Stimulated activated CD8-positive, alpha-beta memory T cell treated with anti-CD3 and anti-CD28 coated beads, Interleukin-4, amount 100 ng/mL, for 4 hours (primary cell): ENCODE measurements around the gene PPP3CA.

Experiments
- DNase-seq, 2 donors: peaks; one replicate each; pipeline ENCODE4 v3.0.0-alpha.2; 2020; ENCODE audit warnings: low read depth in 2 of 2, low spot score in 1 of 2

The PPP3CA gene

DNA sequence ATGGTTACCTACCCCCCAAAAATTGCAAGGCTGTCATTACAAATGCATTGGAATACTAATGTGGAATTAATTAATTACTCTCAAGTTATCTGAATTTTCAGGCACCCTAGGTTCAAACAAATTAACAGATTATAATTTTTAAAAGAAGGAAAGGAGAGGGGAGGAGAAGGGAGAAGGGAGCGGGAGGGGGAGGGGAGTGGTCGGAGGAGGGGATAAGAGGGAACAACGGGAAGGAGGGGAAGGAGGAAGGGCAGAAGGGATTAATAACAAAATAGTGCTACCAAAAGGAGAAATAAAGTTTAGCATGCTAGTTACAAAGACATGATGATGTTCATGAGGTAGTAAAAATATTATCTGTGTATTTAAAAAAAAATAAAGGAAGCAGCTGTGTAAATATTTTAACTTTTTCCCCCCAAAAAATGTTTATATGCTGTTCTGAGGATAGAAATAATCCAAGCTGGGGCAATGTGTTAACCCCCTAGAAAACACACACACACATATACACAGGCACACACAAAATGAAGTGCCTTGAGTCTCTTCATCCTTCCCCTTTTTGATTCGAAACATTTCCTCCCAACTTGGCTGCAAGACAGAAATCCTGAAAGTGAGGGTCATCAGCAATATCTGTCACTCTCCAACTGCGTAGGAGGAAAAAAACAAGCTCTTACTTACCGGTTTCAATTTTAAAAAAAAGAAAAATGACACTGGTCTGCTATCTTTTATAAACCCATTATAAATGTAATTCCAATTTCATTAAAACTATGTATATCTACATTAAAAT is 58.8 kb downstream of the PPP3CA start:
- DNase-seq = no peak

DNA sequence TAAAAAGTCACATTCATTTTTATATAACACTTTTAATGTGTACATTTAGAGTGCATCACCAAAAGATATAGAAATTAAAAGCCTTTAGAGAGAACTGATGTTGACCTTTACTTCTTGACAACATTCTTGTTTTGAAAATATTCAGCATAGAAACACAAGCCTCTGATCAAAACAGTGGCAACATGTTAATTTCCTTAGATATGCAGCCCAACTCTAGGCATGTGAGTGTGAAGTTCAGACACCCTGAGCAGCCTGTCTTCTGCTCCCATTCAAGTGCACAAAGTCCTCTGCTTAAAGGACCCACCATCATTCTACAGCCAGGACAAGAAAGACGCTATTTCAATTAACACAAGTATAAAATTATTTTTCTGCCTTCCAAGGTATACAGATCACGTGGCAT is 60.0 kb downstream of the PPP3CA start:
- no peak for DNase-seq

GRCh38 chr4:101286663-101287062 is 60.7 kb downstream of the PPP3CA start:
- no peak for DNase-seq

DNA sequence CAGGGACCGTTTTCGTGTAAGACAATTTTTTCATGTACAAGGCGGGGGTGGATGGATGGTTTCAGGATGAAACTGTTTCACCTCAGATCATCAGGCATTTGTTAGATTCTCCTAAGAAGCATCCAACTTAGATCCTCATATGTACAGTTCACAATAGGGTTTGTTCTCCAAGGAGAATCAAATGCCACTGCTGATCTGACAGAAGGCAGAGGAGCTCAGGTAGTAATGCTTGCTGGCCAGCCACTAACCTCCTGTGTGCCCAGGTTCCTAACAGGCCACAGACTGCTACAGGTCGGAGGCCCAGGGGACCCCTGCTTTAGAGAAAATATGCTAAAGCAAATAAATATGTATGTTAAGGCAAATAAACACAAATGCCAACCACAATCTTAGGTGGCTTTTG is 61.3 kb downstream of the PPP3CA start:
- DNase-seq = no peak

GRCh38 chr4:101284546-101284945 is 62.8 kb downstream of the PPP3CA start:
- no peak for DNase-seq

GRCh38 chr4:101283434-101283833 is 63.9 kb downstream of the PPP3CA start:
- no peak for DNase-seq

DNA sequence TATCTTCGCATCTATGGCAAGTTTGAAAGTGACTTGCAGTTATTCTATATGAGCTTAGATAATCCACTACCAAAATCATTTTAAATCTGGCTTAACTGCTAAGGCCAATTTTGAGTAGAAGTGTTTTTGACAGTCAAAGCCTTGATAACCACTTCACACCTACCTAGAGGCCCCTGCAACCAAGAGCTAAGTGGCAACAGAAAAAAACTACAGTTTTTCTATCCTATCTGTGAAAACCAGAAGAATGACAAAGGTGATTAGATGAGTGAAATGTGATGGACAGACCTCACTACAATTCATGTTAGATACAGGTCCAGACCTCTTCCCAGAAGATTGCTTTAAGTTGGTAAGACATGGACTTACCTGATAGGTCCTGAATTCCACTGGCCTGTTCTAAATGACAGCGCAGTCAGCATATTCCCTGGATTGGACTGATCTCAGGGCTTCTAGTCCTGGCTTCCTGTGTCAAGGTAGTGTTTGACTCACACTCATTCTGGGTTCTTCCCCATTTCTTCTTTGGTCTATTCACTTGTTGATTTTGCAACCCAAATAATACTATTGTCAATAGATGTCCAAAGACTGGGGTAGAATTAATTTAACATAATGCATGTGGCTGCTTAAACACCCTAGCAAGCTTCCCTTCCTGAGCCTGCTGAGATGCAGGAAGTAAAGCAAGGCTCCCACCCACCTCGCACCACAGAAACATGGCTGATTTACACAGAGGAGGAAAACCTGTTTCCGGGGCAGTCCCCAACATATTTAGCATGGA is 65.1 kb downstream of the PPP3CA start:
- DNase-seq = no peak

GRCh38 chr4:101280866-101281600 is 66.3 kb downstream of the PPP3CA start:
- no peak for DNase-seq

DNA sequence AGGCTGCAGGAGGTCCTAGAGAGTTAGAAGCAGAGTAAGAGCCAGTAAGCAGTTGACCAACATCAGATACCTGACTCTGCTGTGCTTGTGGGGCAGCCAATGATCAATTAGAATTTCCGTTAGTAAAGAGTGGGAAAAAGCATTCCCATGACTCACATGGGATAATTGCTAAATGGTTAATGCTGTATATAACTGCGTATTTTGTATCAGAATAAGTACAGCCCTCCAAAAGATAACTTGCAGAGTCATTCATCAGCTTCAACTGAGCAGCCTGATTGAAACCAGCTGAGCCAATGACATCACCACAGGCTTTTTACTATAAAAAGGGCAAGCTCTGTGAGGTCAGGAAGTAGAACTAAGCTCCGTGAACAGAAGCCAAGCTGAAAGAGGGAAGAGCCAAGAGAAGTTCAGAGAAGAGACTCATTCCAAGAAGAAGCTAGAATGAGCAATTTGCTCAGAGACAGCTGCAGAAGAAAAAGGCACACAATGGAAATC is 67.9 kb downstream of the PPP3CA start:
- DNase-seq = no peak

GRCh38 chr4:101277671-101278070 is 69.7 kb downstream of the PPP3CA start:
- DNase-seq = no peak

GRCh38 chr4:101276661-101277060 is 70.7 kb downstream of the PPP3CA start:
- DNase-seq = no peak

GRCh38 chr4:101274888-101275752 is 72.2 kb downstream of the PPP3CA start:
- DNase-seq = no peak

DNA sequence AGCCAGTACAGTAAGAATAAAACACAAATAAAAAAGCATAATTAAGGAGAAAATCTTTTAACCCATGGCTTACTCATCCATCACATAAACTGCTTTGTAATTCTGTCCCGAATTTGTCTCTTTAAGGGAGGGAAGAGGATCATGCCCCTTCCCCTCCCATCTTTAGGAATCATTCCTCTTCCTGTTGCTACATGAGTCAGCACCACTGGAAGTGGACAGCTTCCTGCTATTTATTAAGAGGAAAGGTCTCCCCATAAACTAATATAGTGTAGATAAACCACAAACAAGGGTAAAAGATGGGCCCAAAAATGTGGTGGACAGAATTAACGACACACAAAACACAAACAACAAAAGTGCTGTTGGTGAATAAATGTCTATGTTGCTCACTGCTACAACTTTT is 75.8 kb downstream of the PPP3CA start:
- DNase-seq = no peak

GRCh38 chr4:101269682-101270081 is 77.6 kb downstream of the PPP3CA start:
- DNase-seq = no peak

DNA sequence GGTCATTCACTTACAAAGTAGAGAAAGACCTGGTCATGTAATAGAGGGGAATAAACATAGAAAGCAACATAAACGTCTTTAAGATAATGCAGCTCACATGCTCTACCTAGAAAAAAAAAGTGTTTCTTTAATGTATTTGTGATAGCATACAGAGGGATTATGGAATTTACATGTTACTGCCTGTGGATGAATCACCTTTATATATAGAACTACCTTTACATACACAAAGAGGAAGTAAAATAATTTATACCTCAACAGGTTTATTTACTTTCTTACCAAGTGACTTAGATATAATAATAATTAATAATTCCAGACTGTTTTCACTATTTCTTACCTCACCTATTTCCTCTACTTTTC is 81.5 kb downstream of the PPP3CA start:
- DNase-seq = no peak

DNA sequence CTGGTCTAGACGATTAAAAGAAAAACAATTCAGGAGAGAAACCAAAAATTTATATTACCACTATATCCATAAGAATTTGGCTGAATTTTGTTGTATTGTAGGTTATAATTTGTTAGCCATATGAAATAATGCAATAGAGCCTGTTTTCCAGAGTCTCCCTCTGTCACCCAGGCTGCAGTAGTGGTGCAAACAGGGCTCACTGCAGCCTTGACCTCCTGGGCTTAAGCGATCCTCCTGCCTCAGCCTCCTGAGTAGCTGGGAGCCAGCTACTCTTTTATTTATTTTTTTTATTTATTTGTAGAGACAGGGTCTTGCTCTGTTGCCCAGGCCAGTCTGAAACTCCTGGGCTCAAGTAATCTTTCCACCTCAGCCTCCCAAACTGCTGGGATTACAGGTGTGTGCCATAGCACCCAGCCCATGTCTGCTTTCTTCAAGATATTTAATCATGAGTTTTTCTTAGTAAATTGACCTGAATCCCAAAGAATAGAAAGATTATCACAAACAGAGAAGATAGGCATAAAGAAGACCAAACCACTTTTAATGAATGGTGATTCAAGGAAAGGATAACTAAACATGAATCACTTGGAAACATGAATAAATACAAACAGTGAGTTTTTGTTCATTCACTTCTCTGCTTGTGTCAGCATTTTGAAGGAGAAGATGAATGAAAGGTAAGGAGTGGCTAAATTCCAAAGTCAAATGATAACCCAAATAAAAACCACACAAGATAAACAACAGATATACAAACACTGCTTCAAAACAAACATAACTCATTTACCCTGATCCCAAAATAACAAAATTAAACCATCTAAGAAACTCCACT is 82.1 kb downstream of the PPP3CA start:
- no peak for DNase-seq

GRCh38 chr4:101264512-101264911 is 82.8 kb downstream of the PPP3CA start:
- no peak for DNase-seq

- no peak for DNase-seq
Measured at GRCh38 chr4:101262683-101263082, 84.6 kb downstream of the PPP3CA start.

- DNase-seq = no peak
Measured at GRCh38 chr4:101259876-101260275, 87.5 kb downstream of the PPP3CA start.

GRCh38 chr4:101258883-101259282 is 88.4 kb downstream of the PPP3CA start:
- DNase-seq = no peak
